SK-N-MC (cell line): ENCODE measurements around the gene ASMT.
"Not testable (repeated sequence)": the region's sequence is repeated elsewhere in the genome, so short reads cannot be mapped to it uniquely, and the experiment has no call there.

Experiments used
- DNase-seq: peaks from one replicate; pipeline ENCODE4 v3.0.0-alpha.2; 2011; ENCODE audit warnings: low read depth, low spot score
- H3K27ac ChIP-seq: fragments of 200-600 bp; sonication (generic); 2 replicates; pipeline ENCODE4 v1.5.1; 2016; ENCODE audit warnings: mixed run types
- H3K36me3 ChIP-seq: fragments of 200-600 bp; sonication (generic); 2 replicates; pipeline ENCODE4 v1.6.1; 2017; ENCODE audit warnings: antibody characterized with exemption, low read length, mixed read lengths; ENCODE audit not compliant: insufficient read depth
- H3K4me3 ChIP-seq: fragments of 200-600 bp; sonication (generic); 2 replicates; pipeline ENCODE4 v1.5.1; 2016
- H3K9ac ChIP-seq: fragments of 200-600 bp; sonication (generic); 2 replicates; pipeline ENCODE4 v1.8.0; 2017; ENCODE audit warnings: mixed run types, mixed read lengths; ENCODE audit not compliant: insufficient read length
- H3K9me3 ChIP-seq: fragments of 200-600 bp; sonication (generic); 2 replicates; pipeline ENCODE4 v1.6.1; 2017; ENCODE audit warnings: low read depth, mild to moderate bottlenecking, antibody characterized with exemption, low read length, moderate library complexity, mixed read lengths
- EZH2 ChIP-seq: fragments of 200-600 bp; sonication (generic); IDR thresholded peaks from one replicate; pipeline ENCODE4 v1.6.1; 2017; ENCODE audit warnings: antibody characterized with exemption
- FOXP2 ChIP-seq: optimal IDR thresholded peaks from 2 replicates; pipeline ENCODE3; 2011; ENCODE audit warnings: mild to moderate bottlenecking, moderate library complexity; ENCODE audit not compliant: insufficient read depth; ENCODE audit errors: extremely low read length, control extremely low read depth
- POLR2AphosphoS5 ChIP-seq: IDR thresholded peaks from 2 replicates; pipeline ENCODE4 v1.6.1; 2012; ENCODE audit warnings: mild to moderate bottlenecking, low read depth, low read length, borderline replicate concordance

ASMT gene

GRCh38 chrX:1614927-1615326 is at the start of gene ASMT:
Gene ASMT (plus strand): TSS chrX:1615059. CDS start chrX:1615200, 141 bp downstream.
- Histone ChIP-seq H3K27ac (no peak within 1 kb of the TSS), H3K9me3 (no peaks in the 10 kb centered on the region), H3K36me3 (no peaks in the 10 kb centered on the region), H3K9ac (no peak within 1 kb of the TSS), H3K4me3 (no peak within 1 kb of the TSS)
- no peak for DNase-seq
- TF ChIP-seq EZH2 = no peak
- TF ChIP-seq POLR2AphosphoS5 = no peak
- TF ChIP-seq FOXP2 = no peak

- not testable (repeated sequence) for H3K9me3 ChIP-seq, H3K4me3 ChIP-seq, H3K36me3 ChIP-seq, DNase-seq, H3K9ac ChIP-seq, H3K27ac ChIP-seq
Measured at GRCh38 chrX:1574181-1574580, 40.7 kb upstream of the ASMT start.

- DNase-seq = no peak
- TF ChIP-seq EZH2 = no peak
- TF ChIP-seq FOXP2 = no peak
- TF ChIP-seq POLR2AphosphoS5 = no peak
- no peaks in the 10 kb centered on the region for H3K9me3 ChIP-seq
- no peak overlapping the region for H3K9ac ChIP-seq
- no peak overlapping the region for H3K4me3 ChIP-seq
- H3K27ac ChIP-seq = no peak overlapping the region
- H3K36me3 ChIP-seq = no peaks in the 10 kb centered on the region
Measured at GRCh38 chrX:1576201-1576992, 38.5 kb upstream of the ASMT start.

GRCh38 chrX:1577845-1578244 is 37.0 kb upstream of the ASMT start:
- H3K9ac ChIP-seq = no peak overlapping the region
- no peaks in the 10 kb centered on the region for H3K36me3 ChIP-seq
- TF ChIP-seq FOXP2 (no peak), EZH2 (no peak), POLR2AphosphoS5 (no peak)
- H3K27ac ChIP-seq = no peak overlapping the region
- DNase-seq = no peak
- no peak overlapping the region for H3K4me3 ChIP-seq
- no peaks in the 10 kb centered on the region for H3K9me3 ChIP-seq

GRCh38 chrX:1578511-1579173 is 36.2 kb upstream of the ASMT start:
- Histone ChIP-seq H3K9ac (no peak overlapping the region), H3K27ac (no peak overlapping the region), H3K36me3 (no peaks in the 10 kb centered on the region), H3K4me3 (no peak overlapping the region), H3K9me3 (no peaks in the 10 kb centered on the region)
- DNase-seq = no peak
- no peak for TF ChIP-seq FOXP2
- TF ChIP-seq POLR2AphosphoS5 = no peak
- TF ChIP-seq EZH2 = no peak

- no peak for DNase-seq
- H3K9me3 ChIP-seq = no peaks in the 10 kb centered on the region
- H3K4me3 ChIP-seq = no peak overlapping the region
- H3K27ac ChIP-seq = no peak overlapping the region
- no peak overlapping the region for H3K9ac ChIP-seq
- TF ChIP-seq POLR2AphosphoS5 = no peak
- no peak for TF ChIP-seq EZH2
- TF ChIP-seq FOXP2 = no peak
- no peaks in the 10 kb centered on the region for H3K36me3 ChIP-seq
Measured at GRCh38 chrX:1581132-1581531, 33.7 kb upstream of the ASMT start.

- Histone ChIP-seq H3K9ac (no peak overlapping the region), H3K4me3 (no peak overlapping the region), H3K9me3 (no peaks in the 10 kb centered on the region), H3K36me3 (no peaks in the 10 kb centered on the region), H3K27ac (no peak overlapping the region)
- no peak for TF ChIP-seq FOXP2
- no peak for TF ChIP-seq POLR2AphosphoS5
- TF ChIP-seq EZH2 = no peak
- DNase-seq = no peak
Measured at GRCh38 chrX:1582686-1583437, 32.0 kb upstream of the ASMT start.

GRCh38 chrX:1584237-1585011 is 30.4 kb upstream of the ASMT start:
- Histone ChIP-seq H3K9me3 (no peaks in the 10 kb centered on the region), H3K36me3 (no peaks in the 10 kb centered on the region), H3K9ac (no peak overlapping the region), H3K4me3 (no peak overlapping the region), H3K27ac (no peak overlapping the region)
- no peak for TF ChIP-seq FOXP2
- no peak for TF ChIP-seq POLR2AphosphoS5
- TF ChIP-seq EZH2 = no peak
- DNase-seq = no peak
